Cardiac fibroblast (primary cell): ENCODE data around the gene TMC1.

Experiments
- DNase-seq, 2 donors: peaks; one replicate each; pipeline versions ENCODE4 v3.0.0 to v3.0.0-alpha.2; 2010; ENCODE audit warnings: low read depth in 2 of 2
- H3K4me3 ChIP-seq, 2 donors: replicated peaks in 1 of 2; 1 replicate in 1 of 2; 2 replicates in 1 of 2; pipeline ENCODE4 v1.5.1; 2011; ENCODE audit warnings: low read depth in 2 of 2, low read length in 2 of 2, mild to moderate bottlenecking in 2 of 2, moderate library complexity in 1 of 2
- CTCF ChIP-seq: IDR thresholded peaks from one replicate; pipeline ENCODE4 v1.5.1; 2011; ENCODE audit warnings: low read depth, mild to moderate bottlenecking, low read length, inconsistent platforms

The TMC1 gene

DNA sequence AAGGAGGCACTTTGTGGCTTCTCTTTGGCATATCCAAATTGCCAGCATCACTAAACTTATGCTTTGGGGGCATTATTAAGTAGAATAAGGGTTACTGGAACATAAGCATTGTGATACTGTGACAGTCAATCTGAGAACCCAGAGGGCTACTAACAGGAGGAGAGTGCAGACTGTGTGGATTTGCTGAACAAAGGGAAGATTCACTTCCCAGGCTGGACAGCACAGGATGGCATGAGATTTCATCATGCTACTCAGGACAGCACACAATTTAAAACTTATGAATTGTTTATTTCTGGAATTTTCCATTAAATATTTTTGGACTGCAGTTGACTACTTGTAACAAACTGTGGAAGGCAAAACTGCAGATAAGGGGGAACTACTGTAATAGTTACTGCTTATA lies 212.5 kb downstream of the TMC1 start:
- DNase-seq = no peak
- no peak overlapping the region for H3K4me3 ChIP-seq

DNA sequence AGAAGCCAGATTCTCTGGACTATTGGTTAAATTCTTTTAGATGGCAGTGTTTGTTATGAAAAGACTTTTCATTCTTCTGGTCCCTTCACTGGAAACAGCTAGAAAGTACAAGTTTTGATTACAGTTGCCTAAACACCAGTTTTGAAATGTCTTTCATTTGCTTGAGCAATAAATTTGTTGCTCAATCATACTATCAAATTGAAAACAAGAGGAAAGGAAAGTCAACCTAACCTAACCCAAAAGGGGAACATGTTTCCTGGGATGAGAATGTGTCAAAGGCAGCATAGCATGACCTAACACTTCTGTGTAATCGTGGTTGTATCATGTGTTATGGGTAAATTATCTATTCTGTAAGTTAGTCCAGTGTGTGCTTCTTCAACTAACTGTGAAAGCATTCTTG lies 213.2 kb downstream of the TMC1 start:
- DNase-seq = no peak
- H3K4me3 ChIP-seq = no peak overlapping the region
- no peak for TF ChIP-seq CTCF

More for the DNA sequence above, 212.5 kb downstream of the TMC1 start:
- no peak for TF ChIP-seq CTCF

DNA sequence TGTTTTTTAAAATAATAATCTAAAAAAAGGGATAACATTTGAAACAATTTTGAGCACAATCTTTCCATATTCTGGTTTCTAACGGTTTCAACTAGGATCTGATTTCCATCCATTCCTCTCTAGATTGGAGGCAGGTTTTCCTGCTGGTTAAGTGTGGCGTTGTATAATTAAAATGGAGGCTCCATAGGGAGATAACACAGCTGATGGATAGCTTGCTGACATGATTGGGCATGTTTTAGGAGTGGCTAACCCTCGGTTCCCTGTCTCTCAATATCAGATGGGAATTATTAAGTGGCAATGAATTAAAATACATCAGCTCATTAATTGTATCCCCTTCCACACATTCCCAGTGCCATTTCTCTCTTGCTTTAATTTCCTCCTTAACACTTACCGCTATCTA lies 222.4 kb downstream of the TMC1 start:
- H3K4me3 ChIP-seq = no peak overlapping the region
- DNase-seq = no peak
- no peak for TF ChIP-seq CTCF

DNA sequence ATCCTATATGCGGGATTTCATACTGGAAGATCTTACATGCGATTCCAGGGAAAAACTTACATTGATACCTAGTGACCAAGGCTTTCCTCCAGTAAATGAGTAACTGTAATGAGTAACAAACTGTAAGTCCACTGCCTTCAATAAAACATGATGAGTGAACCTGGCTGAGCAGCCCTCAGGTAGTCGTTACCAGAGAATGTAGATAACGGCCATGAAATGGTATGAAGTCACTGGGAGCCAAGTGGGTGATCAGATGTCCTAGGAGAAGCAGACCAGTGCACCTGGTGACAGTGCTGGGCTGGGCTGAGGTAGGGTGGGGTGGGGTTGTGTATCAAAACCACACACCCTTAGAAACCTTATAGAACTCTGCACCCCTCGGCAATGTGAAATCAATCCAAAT lies 227.9 kb downstream of the TMC1 start:
- no peak for TF ChIP-seq CTCF
- no peak for DNase-seq
- H3K4me3 ChIP-seq = no peak overlapping the region

DNA sequence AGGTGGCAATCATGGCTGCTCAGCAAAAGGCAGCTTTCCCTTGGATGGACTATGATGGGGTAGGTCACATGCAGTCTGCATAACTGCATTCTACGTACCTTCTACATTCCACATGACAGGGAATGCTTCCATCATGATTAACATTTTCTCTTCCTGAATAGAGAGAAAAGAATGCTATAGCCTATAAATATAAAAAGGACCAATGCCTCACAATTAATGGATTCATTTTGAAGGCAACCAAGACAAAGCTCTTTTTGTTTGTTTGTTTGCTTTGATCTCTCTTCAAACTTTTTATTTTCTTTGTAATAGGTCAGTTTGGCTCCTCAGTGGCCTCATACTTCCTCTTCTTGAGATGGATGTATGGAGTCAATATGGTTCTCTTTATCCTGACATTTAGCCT lies 230.1 kb downstream of the TMC1 start:
- TF ChIP-seq CTCF = no peak
- no peak for DNase-seq
- H3K4me3 ChIP-seq = no peak overlapping the region

DNA sequence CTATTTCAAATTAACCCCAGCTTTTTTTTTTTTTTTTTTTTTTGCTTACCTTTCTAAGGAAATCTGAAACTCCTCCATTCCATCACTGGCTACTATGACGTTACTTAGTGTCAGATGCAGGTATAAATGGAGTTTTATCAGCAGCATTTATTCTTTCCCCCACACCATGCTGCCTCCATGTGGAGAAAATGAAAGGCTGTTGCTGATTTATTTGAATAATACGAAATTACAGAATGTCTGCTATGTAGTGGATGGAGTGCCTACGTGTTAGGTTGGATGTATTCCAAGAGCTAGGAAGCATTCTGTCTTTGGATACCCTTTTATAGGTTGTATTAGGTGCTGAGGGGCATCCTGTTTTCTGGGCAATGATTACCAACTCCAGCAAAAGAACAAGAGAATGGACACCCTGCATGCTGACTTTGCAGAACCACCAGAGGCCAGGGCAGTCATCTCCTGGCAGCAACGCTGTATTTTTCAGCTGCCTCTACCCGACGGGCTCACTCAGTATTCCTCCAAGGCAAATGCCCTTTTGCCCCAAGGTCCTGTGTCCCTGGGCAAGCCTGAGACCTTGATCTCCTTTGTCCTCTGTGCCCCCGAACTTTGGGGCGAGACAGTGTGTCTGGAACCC lies 232.0 kb downstream of the TMC1 start:
- TF ChIP-seq CTCF = peak; percentile 43
- no peak overlapping the region for H3K4me3 ChIP-seq
- DNase-seq = peak; percentile 39 to 47

DNA sequence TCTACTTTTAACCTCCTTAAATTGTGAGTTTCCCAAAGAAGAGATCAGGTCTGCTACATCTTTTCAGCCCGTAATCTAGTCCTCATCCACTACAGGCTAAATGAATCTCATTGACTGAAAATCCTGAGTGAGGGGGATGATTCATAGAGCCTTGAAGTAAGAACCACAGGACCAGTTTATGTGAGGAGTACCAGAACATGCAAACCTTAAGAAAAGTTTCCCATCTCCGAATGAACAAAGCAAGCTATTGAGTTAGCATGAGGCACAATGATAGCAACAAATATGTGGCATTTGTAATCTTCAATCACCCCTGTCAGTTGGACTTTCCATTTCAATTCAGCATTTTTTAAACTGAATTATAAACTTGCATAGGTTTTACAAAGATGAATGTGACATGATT lies 234.4 kb downstream of the TMC1 start:
- no peak for TF ChIP-seq CTCF
- H3K4me3 ChIP-seq = no peak overlapping the region
- DNase-seq = no peak
